Measurements from ENCODE around the gene PCYT1B. TPM values are rescaled to one million over a fixed set of nuclear protein-coding genes. Genes with fewer than 3 reads are reported as not detected.

Gene PCYT1B
- total and polyA plus RNA-seq, 3 donors from 2014 or later: 15.5 to 24.0 (median 23.9) TPM

DNA sequence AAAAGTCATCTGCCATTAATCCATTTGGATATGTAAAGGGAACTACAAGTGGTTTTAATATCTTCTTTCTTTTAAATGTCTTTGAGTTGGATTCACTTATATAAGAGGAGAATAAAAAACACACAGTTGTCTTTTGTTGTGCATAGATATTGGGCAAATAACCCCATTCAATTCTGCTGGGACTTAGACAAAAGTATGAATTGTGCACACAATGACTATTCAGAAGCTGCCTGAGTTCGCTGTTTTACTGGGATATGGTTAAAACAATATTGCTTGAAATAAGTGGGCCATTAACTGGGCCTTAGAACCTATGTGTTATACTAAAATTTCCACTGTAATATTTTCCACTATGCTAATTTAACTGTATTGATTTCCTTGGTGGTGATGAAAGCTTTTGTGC lies 71.7 kb downstream of the PCYT1B start:
- WGBS, 2 donors: 100% methylated on average over 1 of the region's 1 CpG
- H3K27me3 ChIP-seq: no peaks in the 10 kb centered on the region

DNA sequence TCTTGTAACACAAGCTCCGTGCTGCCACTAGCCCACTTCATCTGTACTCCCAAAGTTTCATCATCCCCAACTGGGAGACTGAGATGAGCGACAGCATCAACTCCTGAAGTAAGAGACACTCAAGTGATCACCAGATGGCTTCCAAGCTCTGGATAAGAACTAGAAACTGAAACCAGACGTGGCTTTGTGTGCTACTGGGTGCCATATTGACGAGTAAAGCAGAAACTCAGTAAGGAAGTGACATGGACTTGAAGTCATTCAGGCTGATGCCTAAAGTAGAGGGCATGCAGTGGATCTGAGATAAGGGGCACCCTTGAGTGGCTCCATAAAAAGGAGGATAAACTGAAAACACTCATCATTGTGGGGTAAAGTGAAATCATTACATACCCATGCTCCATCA lies 72.4 kb downstream of the PCYT1B start:
- TF ChIP-seq POLR2A (IDR thresholded peaks at IDR 0.05): no peak
- intact Hi-C loops (cut with DNase I; ENCODE audit: low total_unique reads): no loop called here
- WGBS, 2 donors: 87 to 96% methylated on average over 3 to 4 of the region's 4 CpGs

More for the DNA sequence above, 71.7 kb downstream of the PCYT1B start:
- Histone ChIP-seq H3K27ac (no peak overlapping the region), H3K36me3 (ENCODE audit: low read depth, missing control alignments) (no peaks in the 10 kb centered on the region), H3K4me1 (no peaks in the 10 kb centered on the region), H3K4me3 (no peak overlapping the region), H3K9me3 (no peaks in the 10 kb centered on the region)
- no peak for TF ChIP-seq POLR2A (IDR thresholded peaks at IDR 0.05)
- TF ChIP-seq, protein P1, sequence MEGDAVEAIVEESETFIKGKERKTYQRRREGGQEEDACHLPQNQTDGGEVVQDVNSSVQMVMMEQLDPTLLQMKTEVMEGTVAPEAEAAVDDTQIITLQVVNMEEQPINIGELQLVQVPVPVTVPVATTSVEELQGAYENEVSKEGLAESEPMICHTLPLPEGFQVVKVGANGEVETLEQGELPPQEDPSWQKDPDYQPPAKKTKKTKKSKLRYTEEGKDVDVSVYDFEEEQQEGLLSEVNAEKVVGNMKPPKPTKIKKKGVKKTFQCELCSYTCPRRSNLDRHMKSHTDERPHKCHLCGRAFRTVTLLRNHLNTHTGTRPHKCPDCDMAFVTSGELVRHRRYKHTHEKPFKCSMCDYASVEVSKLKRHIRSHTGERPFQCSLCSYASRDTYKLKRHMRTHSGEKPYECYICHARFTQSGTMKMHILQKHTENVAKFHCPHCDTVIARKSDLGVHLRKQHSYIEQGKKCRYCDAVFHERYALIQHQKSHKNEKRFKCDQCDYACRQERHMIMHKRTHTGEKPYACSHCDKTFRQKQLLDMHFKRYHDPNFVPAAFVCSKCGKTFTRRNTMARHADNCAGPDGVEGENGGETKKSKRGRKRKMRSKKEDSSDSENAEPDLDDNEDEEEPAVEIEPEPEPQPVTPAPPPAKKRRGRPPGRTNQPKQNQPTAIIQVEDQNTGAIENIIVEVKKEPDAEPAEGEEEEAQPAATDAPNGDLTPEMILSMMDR (IDR thresholded peaks at IDR 0.05): no peak
- intact Hi-C loops (cut with DNase I; ENCODE audit: low total_unique reads): no loop called here
- DNase-seq: no peak

DNA sequence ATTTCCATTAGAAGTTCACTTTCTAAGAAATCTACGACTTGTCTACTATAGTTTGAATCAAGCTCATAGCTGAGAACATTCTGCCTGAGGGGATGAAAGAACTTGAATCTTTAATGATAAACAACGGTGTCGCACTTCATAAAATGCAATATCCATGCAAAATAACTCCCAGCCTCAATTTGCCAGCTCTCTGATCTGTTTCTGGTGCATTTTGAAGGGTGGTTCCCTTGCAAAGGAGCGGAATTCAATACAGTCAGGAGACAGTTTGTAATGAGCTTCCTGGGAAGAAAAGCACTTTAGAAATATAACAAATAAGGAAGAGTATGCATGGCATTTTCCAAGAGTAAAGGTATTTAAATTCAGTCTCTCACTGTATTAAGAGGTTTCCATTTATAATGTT lies 80.0 kb downstream of the PCYT1B start:
- Histone ChIP-seq H3K4me1 (no peaks in the 10 kb centered on the region), H3K9me3 (no peaks in the 10 kb centered on the region), H3K27ac (no peak overlapping the region), H3K27me3 (no peaks in the 10 kb centered on the region), H3K4me3 (no peak overlapping the region), H3K36me3 (ENCODE audit: low read depth, missing control alignments) (no peaks in the 10 kb centered on the region)
- TF ChIP-seq, protein P1 (IDR thresholded peaks at IDR 0.05): no peak
- TF ChIP-seq POLR2A (IDR thresholded peaks at IDR 0.05): no peak
- intact Hi-C loops (cut with DNase I; ENCODE audit: low total_unique reads): no loop called here
- WGBS, 2 donors: 89 to 91% methylated on average over 4 of the region's 4 CpGs
- no peak for DNase-seq

More for the DNA sequence above, 72.4 kb downstream of the PCYT1B start:
- no peaks in the 10 kb centered on the region for H3K27me3 ChIP-seq
- no peak overlapping the region for H3K27ac ChIP-seq
- H3K4me3 ChIP-seq: no peak overlapping the region
- DNase-seq: no peak
- H3K9me3 ChIP-seq: no peaks in the 10 kb centered on the region
- H3K36me3 ChIP-seq (ENCODE audit: low read depth, missing control alignments): no peaks in the 10 kb centered on the region
- H3K4me1 ChIP-seq: no peaks in the 10 kb centered on the region

DNA sequence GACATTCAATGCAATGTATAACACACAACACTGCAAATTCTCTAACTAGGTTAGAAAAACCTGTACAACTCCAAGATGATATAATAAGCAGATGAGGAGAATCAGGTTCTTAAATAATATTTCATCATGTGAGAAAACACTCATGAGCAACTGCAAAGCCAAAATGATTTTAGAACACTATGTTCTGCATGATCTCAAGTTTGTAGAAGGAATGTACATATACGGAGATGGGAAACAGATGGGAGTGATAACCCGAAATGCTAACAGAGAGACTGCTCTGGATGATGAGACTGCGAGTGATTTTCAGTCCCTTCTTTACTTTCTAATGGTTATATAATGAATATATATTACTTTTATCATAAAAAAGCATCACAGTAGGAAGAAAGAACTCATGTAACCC lies 80.9 kb downstream of the PCYT1B start:
- WGBS, 2 donors: 40 to 44% methylated on average over 3 of the region's 3 CpGs
- intact Hi-C loops (cut with DNase I; ENCODE audit: low total_unique reads): no loop called here
- Histone ChIP-seq H3K9me3 (no peaks in the 10 kb centered on the region), H3K27ac (no peak overlapping the region), H3K27me3 (no peaks in the 10 kb centered on the region), H3K36me3 (ENCODE audit: low read depth, missing control alignments) (no peaks in the 10 kb centered on the region), H3K4me1 (no peaks in the 10 kb centered on the region), H3K4me3 (no peak overlapping the region)
- no peak for TF ChIP-seq POLR2A (IDR thresholded peaks at IDR 0.05)
- no peak for DNase-seq

DNA sequence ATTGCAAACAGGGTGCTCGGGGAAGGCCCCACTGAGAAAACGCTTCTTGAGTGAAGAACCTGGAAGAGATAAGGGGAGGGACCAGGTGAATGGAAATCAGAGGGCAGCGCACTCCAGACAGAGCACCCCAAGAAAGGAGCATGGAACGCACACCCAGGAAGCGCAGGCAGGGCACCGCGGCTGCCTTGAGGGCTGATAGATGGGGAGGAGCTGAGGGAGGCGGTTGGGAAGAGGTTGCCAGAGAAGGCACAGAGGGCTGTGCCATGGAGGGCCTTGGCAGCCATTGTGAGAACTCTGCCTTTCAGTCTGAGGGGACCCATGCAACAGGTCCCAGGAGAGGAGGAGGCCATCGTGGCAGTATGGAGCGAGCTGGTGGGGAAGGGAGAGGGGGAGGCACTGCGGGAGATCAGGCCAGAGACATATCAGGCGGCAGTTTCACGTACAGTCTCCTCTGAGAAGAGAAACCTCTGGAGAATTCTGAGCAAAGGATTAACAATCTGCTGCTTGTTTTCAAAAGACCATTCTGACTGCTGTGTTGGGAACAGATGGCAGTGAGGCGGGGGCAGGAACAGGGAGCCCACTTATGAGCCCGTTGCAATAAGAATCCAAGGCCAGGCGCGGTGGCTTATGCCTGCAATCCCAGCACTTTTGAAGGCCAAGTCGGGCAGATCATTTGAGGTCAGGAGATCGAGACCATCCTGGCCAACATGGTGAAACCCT lies 83.7 kb downstream of the PCYT1B start:
- Histone ChIP-seq H3K36me3 (ENCODE audit: low read depth, missing control alignments) (no peaks in the 10 kb centered on the region), H3K9me3 (no peaks in the 10 kb centered on the region), H3K4me3 (no peak overlapping the region), H3K27me3 (no peaks in the 10 kb centered on the region), H3K27ac (no peak overlapping the region), H3K4me1 (no peaks in the 10 kb centered on the region)
- TF ChIP-seq, protein P1 (IDR thresholded peaks at IDR 0.05): no peak
- TF ChIP-seq POLR2A (IDR thresholded peaks at IDR 0.05): no peak
- no peak for DNase-seq
- 86 to 91% methylated on average over 13 to 19 of the region's 19 CpGs for WGBS, 2 donors
- intact Hi-C loops (cut with DNase I; ENCODE audit: low total_unique reads): no loop called here

DNA sequence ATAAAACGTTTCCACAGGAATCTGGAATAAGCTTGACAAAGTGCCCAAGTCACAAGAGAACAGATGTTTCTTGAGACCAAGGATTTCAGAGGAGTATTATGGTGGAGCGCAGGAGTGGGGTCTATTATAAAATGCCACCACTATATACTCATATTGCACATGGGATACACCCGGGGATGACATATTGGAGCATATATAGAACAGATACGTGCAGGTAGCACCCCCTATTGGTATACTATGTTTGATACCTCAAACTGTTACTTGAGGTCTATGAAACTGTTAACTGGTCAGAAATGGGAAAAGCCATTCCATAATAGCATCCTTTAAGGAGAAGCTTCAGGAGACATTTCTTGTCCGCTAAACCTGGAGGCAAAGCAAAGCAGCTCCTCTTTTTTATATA lies 86.0 kb downstream of the PCYT1B start:
- Histone ChIP-seq H3K36me3 (ENCODE audit: low read depth, missing control alignments) (no peaks in the 10 kb centered on the region), H3K27me3 (no peaks in the 10 kb centered on the region), H3K4me1 (no peaks in the 10 kb centered on the region), H3K9me3 (no peaks in the 10 kb centered on the region), H3K4me3 (no peak overlapping the region), H3K27ac (no peak overlapping the region)
- TF ChIP-seq POLR2A (IDR thresholded peaks at IDR 0.05): no peak
- TF ChIP-seq, protein P1 (IDR thresholded peaks at IDR 0.05): no peak
- no peak for DNase-seq
- WGBS, 2 donors: 83 to 85% methylated on average over 5 of the region's 5 CpGs
- intact Hi-C loops (cut with DNase I; ENCODE audit: low total_unique reads): no loop called here

Measured in testis (tissue), 3 donors.